ENCODE data around the gene MAD2L1BP. TPM values are rescaled to one million over a fixed set of nuclear protein-coding genes. Genes with fewer than 3 reads are reported as not detected.

Gene MAD2L1BP
- total and polyA plus RNA-seq, 2 of the 13 experiments (the other 11 are each of a cell fraction or from before 2014, with no cell fraction given): 54.2 to 55.5 TPM

GRCh38 chr6:43671801-43672690 lies 36.4 kb downstream of the MAD2L1BP start (continued):
- TF ChIP-seq ZNF317 (CRISPR knock-in tag; IDR thresholded peaks at IDR 0.05): peak; percentile 39; the same call in 1 of the 2 replicates
- no peak for TF ChIP-seq PRPF4 (IDR thresholded peaks at IDR 0.05; ENCODE audit: low read depth, low read length, poor library complexity, severe bottlenecking)
- TF ChIP-seq CBFB (CRISPR knock-in tag; IDR thresholded peaks at IDR 0.05): no peak
- TF ChIP-seq, protein P1, sequence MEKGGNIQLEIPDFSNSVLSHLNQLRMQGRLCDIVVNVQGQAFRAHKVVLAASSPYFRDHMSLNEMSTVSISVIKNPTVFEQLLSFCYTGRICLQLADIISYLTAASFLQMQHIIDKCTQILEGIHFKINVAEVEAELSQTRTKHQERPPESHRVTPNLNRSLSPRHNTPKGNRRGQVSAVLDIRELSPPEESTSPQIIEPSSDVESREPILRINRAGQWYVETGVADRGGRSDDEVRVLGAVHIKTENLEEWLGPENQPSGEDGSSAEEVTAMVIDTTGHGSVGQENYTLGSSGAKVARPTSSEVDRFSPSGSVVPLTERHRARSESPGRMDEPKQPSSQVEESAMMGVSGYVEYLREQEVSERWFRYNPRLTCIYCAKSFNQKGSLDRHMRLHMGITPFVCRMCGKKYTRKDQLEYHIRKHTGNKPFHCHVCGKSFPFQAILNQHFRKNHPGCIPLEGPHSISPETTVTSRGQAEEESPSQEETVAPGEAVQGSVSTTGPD (CRISPR knock-in tag; IDR thresholded peaks at IDR 0.05): no peak; the same call in 1 of the 2 replicates
- TF ChIP-seq ZNF549 (CRISPR knock-in tag; IDR thresholded peaks at IDR 0.05): no peak
- TF ChIP-seq ZNF713 (CRISPR knock-in tag; IDR thresholded peaks at IDR 0.05): no peak
- TF ChIP-seq CHD4 (IDR thresholded peaks at IDR 0.05; ENCODE audit: borderline replicate concordance, low read length): peak; percentile 54; the same call in 1 of the 2 replicates
- TF ChIP-seq MBD4 (IDR thresholded peaks at IDR 0.05; ENCODE audit: borderline replicate concordance, low read length): peak; percentile 74; the same call in 1 of the 2 replicates
- TF ChIP-seq ZNF546 (CRISPR knock-in tag; conservative IDR thresholded peaks at IDR 0.05): no peak
- no peak for TF ChIP-seq CCAR2 (optimal IDR thresholded peaks at IDR 0.05; ENCODE audit: low read depth, low read length)
- peak; percentile 41; the same call in 1 of the 2 replicates for TF ChIP-seq HHEX (CRISPR knock-in tag; IDR thresholded peaks at IDR 0.05)
- TF ChIP-seq MEIS1 (CRISPR knock-in tag; IDR thresholded peaks at IDR 0.05; ENCODE audit: borderline replicate concordance): peak; percentile 88
- TF ChIP-seq PCBP2 (optimal IDR thresholded peaks at IDR 0.05; ENCODE audit: low read depth, low read length, poor library complexity, severe bottlenecking): no peak
- no peak for TF ChIP-seq DNMT3B (CRISPR knock-in tag; conservative IDR thresholded peaks at IDR 0.05)
- no peak for TF ChIP-seq ETS1 (CRISPR knock-in tag; IDR thresholded peaks at IDR 0.05)
- no peak for TF ChIP-seq NR1H2 (CRISPR knock-in tag; IDR thresholded peaks at IDR 0.05; ENCODE audit: borderline replicate concordance, low read depth)
- no peak for TF ChIP-seq ATF5 (CRISPR knock-in tag; IDR thresholded peaks at IDR 0.05; ENCODE audit: low read depth)
- no peak for TF ChIP-seq ZFP62 (CRISPR knock-in tag; IDR thresholded peaks at IDR 0.05)
- no peak for TF ChIP-seq ZNF720 (CRISPR knock-in tag; IDR thresholded peaks at IDR 0.05)
- no peak for TF ChIP-seq NFRKB (IDR thresholded peaks at IDR 0.05)
- TF ChIP-seq, protein P2, sequence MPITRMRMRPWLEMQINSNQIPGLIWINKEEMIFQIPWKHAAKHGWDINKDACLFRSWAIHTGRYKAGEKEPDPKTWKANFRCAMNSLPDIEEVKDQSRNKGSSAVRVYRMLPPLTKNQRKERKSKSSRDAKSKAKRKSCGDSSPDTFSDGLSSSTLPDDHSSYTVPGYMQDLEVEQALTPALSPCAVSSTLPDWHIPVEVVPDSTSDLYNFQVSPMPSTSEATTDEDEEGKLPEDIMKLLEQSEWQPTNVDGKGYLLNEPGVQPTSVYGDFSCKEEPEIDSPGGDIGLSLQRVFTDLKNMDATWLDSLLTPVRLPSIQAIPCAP (CRISPR knock-in tag; IDR thresholded peaks at IDR 0.05; ENCODE audit: low read depth): no peak
- TF ChIP-seq ZMAT5 (CRISPR knock-in tag; IDR thresholded peaks at IDR 0.05; ENCODE audit: borderline replicate concordance, low read depth): no peak
- TF ChIP-seq ZNF616 (CRISPR knock-in tag; IDR thresholded peaks at IDR 0.05; ENCODE audit: low read depth): 0 out of 2 replicates have a peak, but pooled peaks have one; percentile 38
- TF ChIP-seq ATF7-NPFF (CRISPR knock-in tag; IDR thresholded peaks at IDR 0.05; ENCODE audit: low read depth): 0 out of 2 replicates have a peak, but pooled peaks have one; percentile 54
- TF ChIP-seq GTF2F1 (IDR thresholded peaks at IDR 0.05; ENCODE audit: low read length): no peak
